Fibroblast of skin of left quadriceps (primary cell): ENCODE data around the gene IGDCC3.

Source experiments
- DNase-seq, 2 experiments: peaks; one replicate each; pipeline ENCODE4 v3.0.0-alpha.2; 2013; ENCODE audit warnings: low read depth in 2 of 2

IGDCC3 gene

GRCh38 chr15:65328506-65329287, 49.1 kb downstream of the IGDCC3 start:
- DNase-seq: no peak

- DNase-seq: no peak
These were observed 50.0 kb downstream of the IGDCC3 start for GRCh38 chr15:65327651-65328393.

DNA sequence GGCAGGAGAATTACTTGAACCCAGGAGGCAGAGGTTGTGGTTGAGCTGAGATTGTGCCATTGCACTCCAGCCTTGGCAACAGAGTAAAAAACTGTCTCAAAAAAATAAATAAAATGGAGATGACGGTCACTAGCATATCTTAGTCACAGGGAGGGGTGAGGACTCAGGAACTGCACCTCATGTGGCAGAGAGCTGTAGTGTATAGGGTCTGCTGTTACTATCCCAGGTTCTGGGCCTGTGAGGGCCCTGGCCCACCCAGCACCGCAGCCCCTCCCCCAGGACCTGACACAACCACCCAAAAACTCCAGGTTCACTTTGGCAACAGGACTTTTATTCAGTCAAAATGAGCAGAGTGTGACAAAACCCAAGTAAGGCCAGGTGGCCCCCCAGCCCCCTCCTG, 51.0 kb downstream of the IGDCC3 start:
- DNase-seq: no peak

DNA sequence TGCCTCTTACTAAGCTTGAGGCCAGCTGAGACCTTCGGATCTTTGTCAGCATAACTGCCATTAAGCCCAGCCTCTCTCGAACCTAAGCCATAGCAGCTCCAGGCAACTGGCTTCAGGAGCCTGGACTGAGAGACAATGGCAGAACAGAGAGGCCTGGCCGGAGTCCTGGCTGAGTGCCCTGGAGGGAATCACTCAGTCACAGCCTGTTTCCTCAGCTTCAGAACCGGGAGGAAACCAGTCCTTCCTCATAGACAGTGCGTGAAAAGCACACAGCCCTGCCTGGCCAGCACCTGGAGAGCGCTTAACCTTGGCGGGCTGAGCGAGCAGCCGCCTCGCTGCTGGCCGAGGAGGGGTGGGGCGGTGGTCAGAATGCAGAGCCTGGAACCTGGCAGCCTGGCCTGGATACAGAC, 51.7 kb downstream of the IGDCC3 start:
- no peak for DNase-seq

- DNase-seq: peak; percentile 13 to 19
These were observed 54.7 kb downstream of the IGDCC3 start for GRCh38 chr15:65323071-65323511.

DNA sequence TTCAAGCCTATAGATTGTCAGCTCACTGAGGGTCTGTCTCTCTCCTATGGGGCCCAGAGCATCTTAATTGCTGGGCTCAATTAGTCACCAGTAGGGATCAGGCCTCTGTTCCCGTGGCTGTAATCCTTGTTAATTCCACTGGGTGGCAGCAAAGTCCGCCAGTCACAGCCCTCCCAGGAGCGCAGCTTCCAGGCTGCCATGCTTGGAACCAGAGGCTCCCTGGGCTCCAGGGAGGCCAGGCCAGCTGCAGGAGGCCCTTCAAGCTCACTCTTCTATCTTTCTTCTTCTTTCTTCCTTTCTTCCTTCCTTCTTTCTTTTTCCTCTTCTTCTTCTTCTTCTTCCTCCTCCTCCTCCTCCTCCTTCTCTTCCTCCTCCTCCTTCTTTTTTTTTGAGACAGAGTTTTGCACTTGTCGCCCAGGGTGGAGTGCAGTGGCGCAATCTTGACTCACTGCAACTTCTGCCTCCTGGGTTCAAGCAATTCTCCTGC, 58.9 kb downstream of the IGDCC3 start:
- DNase-seq: peak; percentile 54 to 56

- DNase-seq: no peak
These were observed 65.3 kb downstream of the IGDCC3 start for GRCh38 chr15:65312400-65312916.

- DNase-seq: no peak
These were observed 66.0 kb downstream of the IGDCC3 start for GRCh38 chr15:65311760-65312159.

DNA sequence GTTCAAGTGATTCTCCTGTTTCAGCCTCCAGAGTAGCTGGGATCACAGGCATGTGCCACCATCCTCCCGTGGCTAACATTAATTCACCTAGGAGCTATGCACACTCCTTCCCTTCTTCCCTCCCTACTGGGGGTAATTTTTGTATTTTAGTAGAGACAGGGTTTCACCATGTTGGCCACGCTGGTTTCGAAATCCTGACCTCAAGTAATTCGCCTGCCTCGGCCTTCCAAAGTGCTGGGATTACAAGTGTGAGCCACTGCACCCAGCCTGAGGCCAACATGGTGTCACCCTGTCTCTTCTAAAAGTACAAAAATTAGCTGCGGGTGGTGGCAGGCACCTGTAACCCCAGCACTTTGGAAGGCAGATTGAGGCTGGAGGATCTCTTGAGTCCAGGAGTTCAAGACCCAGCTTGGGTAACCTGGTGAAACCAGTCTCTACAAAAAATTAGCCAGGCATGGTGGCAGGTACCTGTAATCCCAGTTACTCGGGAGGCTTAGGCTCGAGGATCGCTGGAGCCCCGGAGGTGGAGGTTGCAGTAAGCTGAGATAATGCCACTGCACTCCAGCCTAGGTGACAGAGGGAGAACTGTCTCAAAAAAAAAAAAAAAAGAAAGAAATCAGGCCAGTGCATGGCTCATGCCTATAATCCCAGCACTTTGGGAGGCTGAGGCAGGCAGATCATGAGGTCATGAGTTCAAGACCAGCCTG, 67.2 kb downstream of the IGDCC3 start:
- DNase-seq: no peak

DNA sequence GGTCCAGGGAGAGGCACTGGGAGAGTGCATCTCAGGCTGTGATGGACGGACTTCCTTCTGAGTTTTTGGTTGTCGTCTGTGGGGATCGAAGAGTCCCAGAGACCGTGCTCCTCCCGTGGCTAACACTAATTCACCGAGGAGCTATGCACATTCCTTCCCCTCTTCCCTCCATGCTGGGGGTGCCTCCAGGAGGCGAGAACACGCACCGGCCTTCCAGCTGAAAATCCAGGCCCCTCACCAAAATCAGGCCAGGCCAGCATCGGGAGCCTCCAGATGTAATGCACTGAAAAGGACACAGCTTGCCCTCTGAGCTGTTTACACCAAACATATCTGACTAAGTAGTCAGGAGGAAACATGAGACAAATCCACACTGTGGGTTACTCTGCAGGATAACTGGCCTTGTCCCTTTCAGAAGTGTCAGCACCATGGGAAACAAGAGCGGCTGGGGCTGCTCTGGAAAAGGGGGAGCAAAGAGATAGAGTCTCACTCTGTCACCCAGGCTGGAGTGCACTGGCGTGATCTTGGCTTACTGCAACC, 67.9 kb downstream of the IGDCC3 start:
- no peak for DNase-seq

- no peak for DNase-seq
These were observed 69.8 kb downstream of the IGDCC3 start for GRCh38 chr15:65307978-65308377.

DNA sequence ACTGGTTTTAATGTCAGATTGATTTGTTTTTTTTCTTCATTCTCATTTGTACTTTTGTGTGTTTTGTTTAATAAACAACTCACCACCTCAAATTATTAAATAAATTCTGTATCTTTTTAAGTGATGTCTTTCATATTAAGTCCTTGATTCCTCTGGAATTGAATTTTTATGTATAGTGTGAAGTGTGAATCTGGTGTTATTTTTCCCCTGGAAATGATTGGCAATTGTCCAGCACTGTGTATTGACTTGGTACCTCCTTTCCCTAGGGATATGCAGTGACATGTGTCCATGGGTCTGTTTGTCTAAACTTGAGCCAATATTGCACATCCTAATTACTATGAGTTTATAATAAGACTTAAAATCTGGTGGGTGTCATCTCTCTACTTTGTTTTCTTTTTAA, 71.3 kb downstream of the IGDCC3 start:
- no peak for DNase-seq

- DNase-seq: no peak
These were observed 72.0 kb downstream of the IGDCC3 start for GRCh38 chr15:65305776-65306175.

GRCh38 chr15:65305150-65305758, 72.5 kb downstream of the IGDCC3 start:
- no peak for DNase-seq

GRCh38 chr15:65304381-65305149, 73.2 kb downstream of the IGDCC3 start, which contains the start of gene RNU5B-1:
RNU5B-1 (plus strand) TSS chr15:65304677.
- DNase-seq: peak; percentile 98 to 99

DNA sequence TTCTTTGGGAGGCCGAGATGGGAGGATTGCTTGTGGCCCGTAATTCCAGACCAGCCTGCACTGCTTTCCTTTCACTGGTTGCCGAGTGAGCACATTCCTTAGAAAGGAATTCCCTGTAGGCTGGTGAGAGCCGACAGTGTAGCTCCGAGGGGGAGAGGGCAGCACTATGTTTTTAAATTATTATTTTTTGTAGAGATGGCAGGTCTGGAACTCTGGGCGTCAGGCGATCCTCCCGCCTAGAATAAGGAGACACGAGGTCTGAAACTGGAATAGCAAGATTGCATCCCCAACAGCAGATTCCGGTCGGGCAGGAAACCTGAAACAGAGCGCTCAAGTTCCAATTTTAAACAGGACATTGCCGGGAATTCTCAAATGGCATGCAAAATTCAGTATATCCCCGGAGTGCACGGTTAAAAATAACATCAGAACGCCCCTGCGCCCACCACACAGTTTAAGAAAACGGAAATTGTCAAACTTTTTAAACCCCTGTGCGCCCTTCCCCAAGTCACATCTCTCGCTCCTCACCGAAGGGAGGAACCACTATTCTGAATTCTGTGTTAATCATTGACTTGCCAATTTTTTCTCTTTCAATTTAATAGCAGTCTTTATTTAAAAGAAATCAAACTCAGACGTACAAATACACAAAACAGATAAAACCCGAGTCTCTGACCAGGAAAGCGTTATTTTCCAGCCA, 74.0 kb downstream of the IGDCC3 start:
- peak; percentile 25 for DNase-seq

GRCh38 chr15:65302061-65302460, 75.7 kb downstream of the IGDCC3 start:
- no peak for DNase-seq

- DNase-seq: no peak
These were observed 76.8 kb downstream of the IGDCC3 start for GRCh38 chr15:65300924-65301441.

DNA sequence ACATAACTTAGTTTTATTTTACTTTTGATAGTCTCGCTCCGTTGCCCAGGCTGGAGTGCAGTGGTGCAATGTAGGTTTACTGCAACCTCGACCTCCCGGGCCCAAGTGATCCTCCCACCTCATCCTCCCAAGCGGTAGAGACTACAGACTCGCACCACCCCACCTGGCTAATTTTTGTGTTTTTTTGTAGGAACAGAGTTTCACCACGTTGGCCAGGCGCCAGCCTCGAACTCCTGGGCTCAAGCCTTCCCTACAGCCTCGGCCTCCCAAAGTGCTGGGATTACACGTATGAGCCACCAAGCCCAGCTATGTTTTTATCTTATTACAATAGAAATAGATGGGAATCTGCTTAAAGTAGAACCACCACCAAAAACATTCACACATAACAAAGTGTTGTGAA, 79.1 kb downstream of the IGDCC3 start:
- no peak for DNase-seq
